ENCODE data around the gene ACBD4. TPM values are rescaled to one million over a fixed set of nuclear protein-coding genes. Genes with fewer than 3 reads are reported as not detected.

Gene ACBD4
- total and polyA plus RNA-seq, 2 donors (not counting 3 experiments of a cell fraction or from before 2014, with no cell fraction given): 4.5 to 7.5 TPM

- no peak overlapping the region for H2AFZ ChIP-seq (ENCODE audit: low read depth, low read length)
- dilution Hi-C loops (cut with MboI; ENCODE audit: extremely low pct_ligation_motif_present, low sequenced_read_pairs): no loop called here
- POLR2A ChIA-PET: no interaction called here
Observed at GRCh38 chr17:45104497-45104896, 31.0 kb upstream of the ACBD4 start.

More at GRCh38 chr17:45104497-45104896, 31.0 kb upstream of the ACBD4 start:
- Histone ChIP-seq H3K9me1 (replicated peaks; ENCODE audit: control insufficient read depth, extremely low read depth, insufficient read depth, low read length) (no peaks in the 10 kb centered on the region), H3K4me2 (ENCODE audit: insufficient read depth, low read length) (no peak overlapping the region), H3K36me3 (ENCODE audit: control insufficient read depth in 2 of 2, extremely low read depth in 1 of 2, insufficient read depth in 2 of 2, low read length in 2 of 2) (peaks cover 34 to 63% of the 10 kb centered on the region in 2 experiments), H3K4me3 (replicated peaks in 1 of 3; ENCODE audit: insufficient read depth in 1 of 3, low read depth in 1 of 3, low read length in 3 of 3) (no peak overlapping the region), H3K4me1 (ENCODE audit: control insufficient read depth, extremely low read depth, insufficient read depth, low read length) (no peaks in the 10 kb centered on the region), H3K27me3 (ENCODE audit: control insufficient read depth in 2 of 2, insufficient read depth in 2 of 2, low read length in 2 of 2) (no peaks in the 10 kb centered on the region), H3K9me3 (replicated peaks; ENCODE audit: control insufficient read depth, insufficient read depth, low read length) (no peaks in the 10 kb centered on the region), H3K27ac (ENCODE audit: insufficient read depth, low read depth, low read length) (no peak overlapping the region), H3K9ac (replicated peaks; ENCODE audit: extremely low read depth, insufficient read depth, low read length) (no peak overlapping the region), H3K79me2 (ENCODE audit: control insufficient read depth, insufficient read depth, low read length) (no peaks in the 10 kb centered on the region), H4K20me1 (replicated peaks; ENCODE audit: control insufficient read depth, extremely low read depth, insufficient read depth, low read length) (no peaks in the 10 kb centered on the region)
- TF ChIP-seq POLR2AphosphoS5 (IDR thresholded peaks at IDR 0.05; ENCODE audit: insufficient read depth, low read depth, low read length) (no peak), CTCF (IDR thresholded peaks at IDR 0.05; ENCODE audit: extremely low read depth in 1 of 2, insufficient read depth in 1 of 2, low read depth in 1 of 2, low read length in 2 of 2) (no peak), EZH2 (IDR thresholded peaks at IDR 0.05; ENCODE audit: borderline replicate concordance, low read depth, low read length, severe bottlenecking) (no peak)
- intact Hi-C loops (cut with micrococcal nuclease): no loop called here
- BruUV-seq (replicated peaks): no TSS peak
- CTCF ChIA-PET: interaction anchor here (1.3 to 4.3 kb wide), 6 partner anchors 13 to 185 kb away, joined by 3 to 26 read pairs (median 5); partner anchors contain the start of genes ACBD4 and PLCD3
- DNase-seq (ENCODE audit: low read depth, low spot score) (no peak), FAIRE-seq (no peak)
